Measurements from ENCODE around the gene FASTK.

FASTK gene

GRCh38 chr7:151065516-151065915 lies 15.1 kb downstream of the FASTK start:
- DNase-seq (ENCODE audit: low read depth): no peak

GRCh38 chr7:151064993-151065392 lies 15.6 kb downstream of the FASTK start:
- no peak for DNase-seq (ENCODE audit: low read depth)

GRCh38 chr7:151064454-151064853 lies 16.2 kb downstream of the FASTK start:
- no peak for DNase-seq (ENCODE audit: low read depth)

GRCh38 chr7:151063212-151063561 lies 17.4 kb downstream of the FASTK start:
- DNase-seq (ENCODE audit: low read depth): no peak

GRCh38 chr7:151062399-151063211 lies 18.0 kb downstream of the FASTK start:
- DNase-seq (ENCODE audit: low read depth): no peak

- DNase-seq (ENCODE audit: low read depth): no peak
Measured at GRCh38 chr7:151062111-151062398, 18.6 kb downstream of the FASTK start.

GRCh38 chr7:151061213-151062110 lies 19.1 kb downstream of the FASTK start:
- DNase-seq (ENCODE audit: low read depth): no peak

- no peak for DNase-seq (ENCODE audit: low read depth)
Measured at GRCh38 chr7:151060416-151061212, 20.0 kb downstream of the FASTK start.

- no peak for DNase-seq (ENCODE audit: low read depth)
Measured at GRCh38 chr7:151060113-151060415, 20.5 kb downstream of the FASTK start.

- DNase-seq (ENCODE audit: low read depth): no peak
Measured at GRCh38 chr7:151059367-151060112, 21.1 kb downstream of the FASTK start, which contains the start of gene SLC4A2. Gene SLC4A2 (plus strand): TSS chr7:151059589. CDS start chr7:151061988, 2,399 bp downstream.

GRCh38 chr7:151058781-151059366 lies 21.7 kb downstream of the FASTK start:
- DNase-seq (ENCODE audit: low read depth): no peak

- peak; percentile 98 for DNase-seq (ENCODE audit: low read depth)
Measured at GRCh38 chr7:151057989-151058780, 22.4 kb downstream of the FASTK start.

- DNase-seq (ENCODE audit: low read depth): no peak
Measured at GRCh38 chr7:151057506-151057988, 23.1 kb downstream of the FASTK start, which contains the start of gene CDK5. Gene CDK5 (minus strand): TSS chr7:151057897. CDS start chr7:151057848, 49 bp downstream.

- no peak for DNase-seq (ENCODE audit: low read depth)
Measured at GRCh38 chr7:151056666-151057505, 23.7 kb downstream of the FASTK start.

- DNase-seq (ENCODE audit: low read depth): no peak
Measured at GRCh38 chr7:151056283-151056665, 24.3 kb downstream of the FASTK start.

- DNase-seq (ENCODE audit: low read depth): no peak
Measured at GRCh38 chr7:151053751-151054150, 26.9 kb downstream of the FASTK start.

GRCh38 chr7:151053096-151053495 lies 27.5 kb downstream of the FASTK start:
- DNase-seq (ENCODE audit: low read depth): no peak

GRCh38 chr7:151051108-151051507 lies 29.5 kb downstream of the FASTK start:
- no peak for DNase-seq (ENCODE audit: low read depth)

- DNase-seq (ENCODE audit: low read depth): no peak
Measured at GRCh38 chr7:151048911-151049463, 31.6 kb downstream of the FASTK start.
